Caco-2 (cell line): ENCODE results near the gene HUS1. TPM values are rescaled to one million over a fixed set of nuclear protein-coding genes. Genes with fewer than 3 reads are reported as not detected.
"Not testable (repeated sequence)": the region's sequence is repeated elsewhere in the genome, so short reads cannot be mapped to it uniquely, and the experiment has no call there.

Experiments
- BruUV-seq: library from RNA; stranded (reverse); fragments of 400-500 nt; replicated peaks from 2 replicates; lab custom pipeline; 2021; lab: Mats Ljungman, UMichigan
- CTCF ChIA-PET: fragments of 300-600 bp; sonication (Branson Sonifier 250); formaldehyde crosslinking; loops from one replicate; lab custom pipeline; 2022; ENCODE audit warnings: antibody characterized with exemption; lab: Charles Lee
- POLR2A ChIA-PET: fragments of 300-600 bp; sonication (Branson Sonifier 250); formaldehyde crosslinking; loops from one replicate; lab custom pipeline; 2022; ENCODE audit warnings: antibody characterized with exemption; lab: Charles Lee
- DNase-seq, 2 experiments: peaks; one replicate each; pipeline versions ENCODE4 v3.0.0 to v3.0.0-alpha.2; 2020 to 2022
- H3K27me3 ChIP-seq: replicated peaks from 2 replicates; pipeline ENCODE4 v1.6.0; 2011; ENCODE audit warnings: low read length; ENCODE audit not compliant: control insufficient read depth, insufficient read depth
- H3K36me3 ChIP-seq: 2 replicates; pipeline ENCODE4 v1.5.1; 2011; ENCODE audit warnings: low read length; ENCODE audit not compliant: control insufficient read depth, insufficient read depth
- H3K4me1 ChIP-seq: fragments of 250-450 bp; sonication (Bioruptor Pico); 2 replicates; pipeline ENCODE4 v1.5.1; 2020; ENCODE audit warnings: mild to moderate bottlenecking
- H3K4me3 ChIP-seq: 2 replicates; pipeline ENCODE4 v1.5.1; 2011; ENCODE audit warnings: low read depth, mild to moderate bottlenecking, control low read depth, low read length
- H3K9me3 ChIP-seq: fragments of 250-450 bp; sonication (Bioruptor Pico); 2 replicates; pipeline ENCODE4 v1.5.1; 2020; ENCODE audit warnings: mild to moderate bottlenecking, moderate library complexity
- H3K27ac Mint-ChIP-seq: one replicate; pipeline ENCODE4 v1.8.0; 2022; ENCODE audit warnings: mixed read lengths; ENCODE audit not compliant: unreplicated experiment
- H3K27me3 Mint-ChIP-seq: one replicate; pipeline ENCODE4 v1.8.0; 2022; ENCODE audit warnings: mixed read lengths; ENCODE audit not compliant: insufficient read depth, unreplicated experiment
- H3K36me3 Mint-ChIP-seq: one replicate; pipeline ENCODE4 v1.8.0; 2022; ENCODE audit warnings: mild to moderate bottlenecking, mixed read lengths; ENCODE audit not compliant: insufficient read depth, unreplicated experiment
- H3K4me1 Mint-ChIP-seq: one replicate; pipeline ENCODE4 v1.8.0; 2022; ENCODE audit warnings: low read depth, mixed read lengths; ENCODE audit not compliant: unreplicated experiment
- H3K4me3 Mint-ChIP-seq: one replicate; pipeline ENCODE4 v1.8.0; 2022; ENCODE audit warnings: mild to moderate bottlenecking, moderate library complexity, mixed read lengths; ENCODE audit not compliant: unreplicated experiment
- H3K9me3 Mint-ChIP-seq: one replicate; pipeline ENCODE4 v1.8.0; 2022; ENCODE audit warnings: mixed read lengths; ENCODE audit not compliant: unreplicated experiment
- CTCF ChIP-seq, 2 experiments: fragments of 200-600 bp in 1 of 2; IDR thresholded peaks; 1 replicate in 1 of 2; 2 replicates in 1 of 2; pipeline versions ENCODE4 v1.5.1 to v1.8.0; 2011 to 2022; ENCODE audit warnings: antibody characterized with exemption in 1 of 2, control low read depth in 1 of 2, inconsistent platforms in 1 of 2, low read depth in 1 of 2, low read length in 1 of 2, mild to moderate bottlenecking in 1 of 2, moderate library complexity in 1 of 2; ENCODE audit not compliant: insufficient read depth in 1 of 2, severe bottlenecking in 1 of 2, unreplicated experiment in 1 of 2
- intact Hi-C: fragments of 100-400 bp; cut with micrococcal nuclease; formaldehyde crosslinking; loops from one replicate; pipeline ENCODE4 v1.10.0; 2022; ENCODE audit not compliant: unreplicated experiment
- total RNA-seq: library from RNA; stranded (reverse); gene quantifications from 2 replicates; pipeline ENCODE4 v1.2.3, GENCODE V29; 2022

HUS1 gene
- total RNA-seq, 1 experiment from 2014 or later, result 32.3 TPM

DNA sequence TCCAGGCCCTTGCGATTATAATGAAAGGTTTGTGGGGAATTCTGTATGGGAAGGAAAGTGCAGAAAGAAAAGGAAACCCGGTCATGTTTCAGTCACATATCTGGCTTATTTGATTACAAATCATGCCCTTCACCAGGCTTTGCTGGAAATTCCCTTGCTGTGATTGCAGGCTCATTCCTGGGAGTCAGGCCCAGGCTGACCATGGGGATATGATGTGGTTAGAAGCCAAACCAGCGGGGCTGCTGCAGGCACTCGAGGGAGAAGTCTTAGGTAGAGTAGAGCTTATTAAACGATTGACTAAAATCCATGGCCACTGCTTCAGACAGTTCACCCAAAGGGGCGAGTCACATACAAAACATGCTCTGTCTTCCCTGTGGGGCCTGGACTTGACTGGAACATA, 47.4 kb downstream of the HUS1 start:
- H3K9me3 ChIP-seq, result no peaks in the 10 kb centered on the region
- DNase-seq, result no peak
- CTCF ChIA-PET, result no interaction called here
- no peak overlapping the region for H3K27ac Mint-ChIP-seq
- H3K4me3 Mint-ChIP-seq, result no peak overlapping the region
- no peak overlapping the region for H3K4me3 ChIP-seq
- H3K27me3 Mint-ChIP-seq, result no peaks in the 10 kb centered on the region
- no peaks in the 10 kb centered on the region for H3K36me3 Mint-ChIP-seq
- no peaks in the 10 kb centered on the region for H3K4me1 ChIP-seq
- no peaks in the 10 kb centered on the region for H3K9me3 Mint-ChIP-seq
- H3K4me1 Mint-ChIP-seq, result no peaks in the 10 kb centered on the region
- intact Hi-C loops, result no loop called here
- POLR2A ChIA-PET, result no interaction called here
- no peaks in the 10 kb centered on the region for H3K27me3 ChIP-seq
- no TSS peak for BruUV-seq
- H3K36me3 ChIP-seq, result no peaks in the 10 kb centered on the region
- no peak for TF ChIP-seq CTCF (IDR thresholded peaks at IDR 0.05; ENCODE audit: insufficient read depth in 1 of 2, low read depth in 1 of 2, low read length in 1 of 2, severe bottlenecking in 1 of 2, unreplicated experiment in 1 of 2)

GRCh38 chr7:47931005-47932004, 48.1 kb downstream of the HUS1 start:
- ChIA-PET POLR2A (no interaction called here), CTCF (no interaction called here)
- Mint-ChIP-seq H3K27me3 (no peaks in the 10 kb centered on the region), H3K4me3 (no peak overlapping the region), H3K27ac (no peak overlapping the region), H3K9me3 (no peaks in the 10 kb centered on the region), H3K36me3 (no peaks in the 10 kb centered on the region), H3K4me1 (no peaks in the 10 kb centered on the region)
- no TSS peak for BruUV-seq
- Histone ChIP-seq H3K36me3 (no peaks in the 10 kb centered on the region), H3K4me3 (no peak overlapping the region), H3K27me3 (no peaks in the 10 kb centered on the region), H3K9me3 (no peaks in the 10 kb centered on the region), H3K4me1 (no peaks in the 10 kb centered on the region)
- intact Hi-C loops, result no loop called here
- no peak for TF ChIP-seq CTCF (IDR thresholded peaks at IDR 0.05; ENCODE audit: insufficient read depth in 1 of 2, low read depth in 1 of 2, low read length in 1 of 2, severe bottlenecking in 1 of 2, unreplicated experiment in 1 of 2)
- DNase-seq, result no peak

DNA sequence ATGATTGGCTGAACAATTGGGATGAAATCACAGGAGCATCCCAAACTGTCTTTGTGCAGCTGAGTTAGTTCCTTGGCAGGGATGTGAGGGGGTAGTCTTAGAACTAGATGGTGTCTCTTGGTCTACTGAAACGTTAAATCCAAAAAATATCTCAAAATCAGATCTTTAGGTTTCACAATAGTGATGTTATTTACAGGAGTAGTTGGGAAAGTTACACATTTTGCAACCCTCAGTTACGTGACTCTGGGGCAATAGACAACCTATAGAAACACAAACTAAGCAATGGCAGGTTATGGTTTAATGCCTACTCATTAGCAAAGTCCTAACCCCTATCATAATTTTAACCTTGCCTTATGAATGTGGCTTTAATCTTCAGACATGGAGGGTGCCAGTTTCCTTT, 55.1 kb downstream of the HUS1 start:
- CTCF ChIA-PET, result no interaction called here

GRCh38 chr7:47923081-47923875, 56.1 kb downstream of the HUS1 start:
- peaks cover 12% of the 10 kb centered on the region for H3K9me3 Mint-ChIP-seq
- BruUV-seq, H3K4me1 ChIP-seq, H3K9me3 ChIP-seq, H3K36me3 Mint-ChIP-seq, intact Hi-C loops, H3K27me3 ChIP-seq, CTCF ChIA-PET, H3K27ac Mint-ChIP-seq, H3K36me3 ChIP-seq, H3K4me3 ChIP-seq, H3K4me3 Mint-ChIP-seq, H3K27me3 Mint-ChIP-seq, H3K4me1 Mint-ChIP-seq, POLR2A ChIA-PET: not testable (repeated sequence)
- peak; percentile 29 to 65 for DNase-seq

More for the DNA sequence above, 55.1 kb downstream of the HUS1 start:
- Mint-ChIP-seq H3K9me3 (peaks cover 12% of the 10 kb centered on the region), H3K27me3 (no peaks in the 10 kb centered on the region), H3K4me1 (no peaks in the 10 kb centered on the region), H3K36me3 (no peaks in the 10 kb centered on the region), H3K4me3 (no peak overlapping the region), H3K27ac (no peak overlapping the region)
- no peaks in the 10 kb centered on the region for H3K36me3 ChIP-seq
- POLR2A ChIA-PET, result no interaction called here
- DNase-seq, result no peak
- no TSS peak for BruUV-seq
- no peak for TF ChIP-seq CTCF (IDR thresholded peaks at IDR 0.05; ENCODE audit: insufficient read depth in 1 of 2, low read depth in 1 of 2, low read length in 1 of 2, severe bottlenecking in 1 of 2, unreplicated experiment in 1 of 2)
- no peaks in the 10 kb centered on the region for H3K27me3 ChIP-seq
- 0 out of 2 replicates have a peak, but pooled peaks cover 4% of the 10 kb centered on the region for H3K4me1 ChIP-seq
- H3K4me3 ChIP-seq, result no peak overlapping the region
- intact Hi-C loops, result no loop called here
- H3K9me3 ChIP-seq, result no peaks in the 10 kb centered on the region
